Activated naive CD4-positive, alpha-beta T cell treated with anti-CD3 and anti-CD28 coated beads, Interleukin-2, amount 50 U/mL, for 24 hours (primary cell): ENCODE data around the gene HEATR9.

ENCODE experiments used
- H3K27ac Mint-ChIP-seq: one replicate; pipeline ENCODE4 v1.8.0; 2021; ENCODE audit warnings: mild to moderate bottlenecking, mixed read lengths
- H3K27me3 Mint-ChIP-seq: one replicate; pipeline ENCODE4 v1.8.0; 2021; ENCODE audit warnings: mixed read lengths
- H3K36me3 Mint-ChIP-seq: one replicate; pipeline ENCODE4 v1.8.0; 2021; ENCODE audit warnings: mixed read lengths
- H3K4me1 Mint-ChIP-seq: one replicate; pipeline ENCODE4 v1.8.0; 2021; ENCODE audit warnings: mixed read lengths
- H3K4me3 Mint-ChIP-seq: one replicate; pipeline ENCODE4 v1.8.0; 2021; ENCODE audit warnings: mild to moderate bottlenecking, mixed read lengths
- H3K9me3 Mint-ChIP-seq: one replicate; pipeline ENCODE4 v1.8.0; 2021; ENCODE audit warnings: mixed read lengths

Gene HEATR9

DNA sequence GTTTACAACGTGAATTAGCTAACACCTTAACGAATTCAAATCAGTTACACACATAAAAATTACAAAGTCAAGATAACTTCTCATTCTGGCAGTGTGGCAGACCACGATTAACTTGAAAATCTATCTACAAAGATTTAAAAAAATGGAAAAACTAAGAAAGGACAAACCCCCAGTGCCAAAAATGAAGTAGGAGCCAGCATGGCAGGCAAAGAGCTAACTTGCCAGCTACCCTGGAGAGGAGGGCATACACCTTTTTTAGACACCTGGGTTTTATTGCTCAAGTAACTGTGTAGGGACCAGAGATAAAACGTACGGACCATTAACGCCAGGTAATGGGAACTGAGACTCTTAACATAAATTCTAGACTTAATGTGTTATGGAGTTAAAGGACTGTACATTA lies 56.9 kb downstream of the HEATR9 start:
- H3K27ac Mint-ChIP-seq: no peak overlapping the region

GRCh38 chr17:35809855-35810461 lies 58.7 kb downstream of the HEATR9 start:
- Mint-ChIP-seq H3K9me3 (no peaks in the 10 kb centered on the region), H3K27ac (peak overlapping the region; percentile 100), H3K4me1 (peaks cover 67% of the 10 kb centered on the region), H3K27me3 (no peaks in the 10 kb centered on the region), H3K4me3 (peak overlapping the region; percentile 95), H3K36me3 (peaks cover 8% of the 10 kb centered on the region)

More for the DNA sequence above, 56.9 kb downstream of the HEATR9 start:
- Mint-ChIP-seq H3K4me3 (peak overlapping the region; percentile 95), H3K9me3 (no peaks in the 10 kb centered on the region), H3K27me3 (no peaks in the 10 kb centered on the region), H3K4me1 (peaks cover 78% of the 10 kb centered on the region), H3K36me3 (peaks cover 8% of the 10 kb centered on the region)

DNA sequence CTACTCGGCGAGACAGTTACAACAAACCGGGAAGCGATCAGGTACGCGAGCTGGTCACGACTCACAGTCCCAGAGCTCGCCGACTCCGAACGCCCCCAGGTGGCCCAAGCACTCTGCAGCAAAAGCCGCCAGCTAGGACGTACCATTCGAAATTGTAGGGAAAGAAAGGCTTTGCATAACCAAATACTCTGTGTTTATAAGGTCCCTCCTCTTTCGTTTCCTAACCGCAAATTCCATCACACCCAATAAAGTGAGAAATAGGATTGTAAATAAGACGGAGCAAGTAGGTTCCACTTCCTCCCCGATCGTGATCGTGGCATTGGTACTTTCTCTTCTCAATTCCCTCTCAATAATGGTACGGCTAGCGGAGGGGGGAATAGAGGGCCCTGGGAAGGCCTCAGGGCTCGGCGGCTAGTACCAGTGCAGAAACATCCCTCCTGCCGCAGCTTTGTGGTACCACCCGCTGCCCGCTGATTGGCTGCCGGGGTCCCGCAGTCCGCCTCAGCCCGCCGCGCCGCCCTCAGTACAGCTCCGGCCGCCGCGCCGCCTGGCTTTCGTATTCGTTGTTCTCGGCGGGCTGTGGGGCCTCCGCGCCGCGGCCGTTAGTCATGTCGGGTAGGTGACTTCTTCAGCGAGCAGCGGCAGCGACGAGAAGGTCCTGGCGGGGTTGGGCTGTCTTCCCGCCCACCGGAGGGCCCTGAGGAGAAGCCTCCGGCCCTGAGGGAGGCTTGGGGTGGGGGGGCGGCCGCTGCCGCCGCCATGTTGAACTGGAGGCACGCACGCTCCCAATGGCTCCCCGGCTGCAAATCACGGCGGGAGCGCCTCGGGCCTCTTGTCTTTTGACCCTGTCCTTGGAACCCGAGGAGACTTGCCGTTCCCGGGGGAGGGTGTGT lies 59.5 kb downstream of the HEATR9 start, which contains the start of gene TAF15:
Gene TAF15, plus strand, starts transcription at position 523 of the 893 bp plus-strand sequence. Its CDS starts 86 bp downstream, at position 609.
- Mint-ChIP-seq H3K9me3 (no peaks in the 10 kb centered on the region), H3K4me1 (peaks cover 65% of the 10 kb centered on the region), H3K27me3 (no peaks in the 10 kb centered on the region), H3K27ac (peak within 1 kb of the TSS; percentile 100), H3K36me3 (peaks cover 8% of the 10 kb centered on the region), H3K4me3 (peak within 1 kb of the TSS; percentile 95)

DNA sequence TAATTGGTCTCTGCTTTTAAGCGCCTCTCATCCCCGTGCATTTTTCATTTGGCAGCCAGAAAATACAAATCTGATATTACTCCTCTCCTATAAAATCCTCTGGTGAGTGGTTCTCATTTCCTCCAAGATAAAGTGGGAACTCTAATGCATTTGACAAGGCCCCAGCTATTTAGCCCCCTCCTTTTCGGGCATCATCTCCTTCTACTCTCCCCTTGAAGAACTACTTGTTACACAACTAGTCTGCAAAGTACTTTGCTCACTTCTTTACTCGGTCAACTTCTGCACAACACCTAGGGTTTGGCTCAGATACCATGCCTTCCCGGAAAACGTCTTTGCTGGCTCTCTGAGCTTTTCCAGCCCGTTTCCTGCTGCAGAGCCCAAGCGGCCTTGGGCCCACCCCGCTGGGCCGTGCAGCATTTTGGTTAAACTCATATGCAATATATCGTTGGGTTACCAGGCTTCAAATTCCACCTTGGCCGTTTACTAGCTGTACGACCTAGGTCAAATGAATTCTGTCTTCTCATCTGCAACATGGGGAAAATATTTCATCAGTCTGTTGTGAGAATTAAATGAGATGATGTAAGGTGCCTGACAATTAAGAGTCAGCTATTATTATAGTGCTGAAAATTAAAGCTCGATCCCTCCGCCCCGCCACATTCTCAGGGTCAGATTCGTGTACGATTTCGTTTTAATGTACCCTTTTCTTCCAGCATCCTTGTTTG lies 60.3 kb downstream of the HEATR9 start:
- Mint-ChIP-seq H3K36me3 (peaks cover 3% of the 10 kb centered on the region), H3K27me3 (no peaks in the 10 kb centered on the region), H3K9me3 (no peaks in the 10 kb centered on the region), H3K27ac (peak overlapping the region; percentile 100), H3K4me3 (peak overlapping the region; percentile 95), H3K4me1 (peaks cover 59% of the 10 kb centered on the region)

- Mint-ChIP-seq H3K9me3 (no peaks in the 10 kb centered on the region), H3K27me3 (no peaks in the 10 kb centered on the region), H3K36me3 (peaks cover 3% of the 10 kb centered on the region), H3K27ac (peak overlapping the region; percentile 100), H3K4me3 (peak overlapping the region; percentile 95), H3K4me1 (peaks cover 61% of the 10 kb centered on the region)
These were observed 61.1 kb downstream of the HEATR9 start for GRCh38 chr17:35807371-35808144.
